ENCODE results near the gene DDX6. TPM values are rescaled to one million over a fixed set of nuclear protein-coding genes. Genes with fewer than 3 reads are reported as not detected.

Gene DDX6
- total RNA-seq, 1 donor from 2014 or later = 110 TPM

DNA sequence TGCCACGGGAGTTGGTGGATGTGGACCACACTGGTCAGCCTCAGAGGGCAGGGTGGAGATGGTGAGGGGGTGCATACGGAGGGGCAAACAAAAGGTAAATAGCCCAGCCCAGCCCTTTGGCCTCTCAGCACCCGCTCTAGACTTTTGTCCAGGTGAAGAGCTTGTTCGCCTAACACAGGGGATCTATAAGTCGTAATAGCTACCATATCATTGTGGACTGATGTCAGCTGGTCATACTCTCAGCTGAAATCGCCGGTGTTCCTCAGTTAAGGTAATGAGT, 84.5 kb downstream of the DDX6 start:
- DNase-seq (ENCODE audit: extremely low read depth, low read depth, low spot score) = no peak

DNA sequence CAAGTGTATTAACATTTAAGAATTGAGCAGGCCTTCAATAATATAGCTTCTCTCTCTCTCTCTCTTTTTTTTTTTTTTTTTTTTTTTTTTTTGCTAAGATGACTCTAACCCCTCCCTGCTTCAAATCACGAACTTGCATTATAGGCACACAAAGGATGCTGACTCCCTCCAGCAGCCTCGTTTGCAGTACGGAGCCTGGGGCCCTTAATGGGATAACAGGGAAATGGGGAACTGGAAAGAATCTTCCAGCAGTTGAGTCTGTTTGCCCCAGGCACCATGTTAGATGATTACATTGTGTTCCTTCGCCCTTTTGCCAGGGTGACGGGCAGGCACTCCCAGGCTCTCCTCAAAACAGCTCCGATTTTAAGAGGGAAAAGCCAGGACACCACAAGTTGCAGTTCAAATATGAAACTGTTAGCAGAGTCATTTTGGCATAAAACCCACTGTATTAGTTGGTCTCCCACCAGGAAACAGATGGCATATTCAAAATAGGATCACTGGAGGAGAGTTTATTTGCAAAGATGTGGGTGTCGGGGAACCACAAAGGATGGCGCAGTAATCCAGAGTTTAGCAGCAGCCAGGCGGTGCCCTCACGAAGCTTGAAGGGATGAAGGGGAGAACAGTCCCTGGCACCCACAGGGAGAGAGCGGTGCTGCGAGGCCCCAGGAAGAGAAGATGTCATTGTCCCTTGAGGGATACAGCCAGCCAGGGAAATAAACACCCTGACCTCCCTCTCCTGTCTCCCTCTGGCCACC, 85.0 kb downstream of the DDX6 start:
- DNase-seq (ENCODE audit: extremely low read depth, low read depth, low spot score) = no peak

DNA sequence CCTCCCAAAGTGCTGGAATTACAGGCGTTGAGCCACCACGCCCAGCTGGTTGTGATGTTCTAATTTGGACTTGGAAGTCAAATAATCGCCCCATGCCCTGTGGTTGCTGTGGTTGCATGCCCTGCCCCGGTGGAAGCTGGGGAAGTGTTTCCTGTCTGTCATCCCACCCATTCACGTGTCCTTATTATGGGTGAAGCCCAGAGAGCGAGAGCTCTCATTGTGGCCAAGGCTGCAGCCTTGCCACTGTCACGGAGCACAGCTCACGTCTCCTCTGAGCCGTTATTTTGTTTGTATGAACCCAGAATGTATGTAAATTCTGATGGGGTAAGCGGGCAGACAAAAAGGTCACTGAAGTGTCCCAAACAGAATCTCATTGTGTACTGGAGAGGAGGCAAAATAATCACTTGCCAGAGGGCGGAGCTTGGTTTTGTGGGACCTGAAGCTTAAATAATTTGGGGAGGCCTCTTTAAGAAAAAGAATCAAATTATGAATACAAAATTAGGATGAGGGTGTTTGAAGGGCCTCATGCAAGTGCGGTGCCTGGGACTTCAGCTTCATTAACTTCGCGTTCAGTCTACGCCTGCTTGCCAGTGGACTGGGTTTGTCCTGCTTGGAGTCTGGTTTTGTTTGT, 85.7 kb downstream of the DDX6 start:
- no peak for DNase-seq (ENCODE audit: extremely low read depth, low read depth, low spot score)

DNA sequence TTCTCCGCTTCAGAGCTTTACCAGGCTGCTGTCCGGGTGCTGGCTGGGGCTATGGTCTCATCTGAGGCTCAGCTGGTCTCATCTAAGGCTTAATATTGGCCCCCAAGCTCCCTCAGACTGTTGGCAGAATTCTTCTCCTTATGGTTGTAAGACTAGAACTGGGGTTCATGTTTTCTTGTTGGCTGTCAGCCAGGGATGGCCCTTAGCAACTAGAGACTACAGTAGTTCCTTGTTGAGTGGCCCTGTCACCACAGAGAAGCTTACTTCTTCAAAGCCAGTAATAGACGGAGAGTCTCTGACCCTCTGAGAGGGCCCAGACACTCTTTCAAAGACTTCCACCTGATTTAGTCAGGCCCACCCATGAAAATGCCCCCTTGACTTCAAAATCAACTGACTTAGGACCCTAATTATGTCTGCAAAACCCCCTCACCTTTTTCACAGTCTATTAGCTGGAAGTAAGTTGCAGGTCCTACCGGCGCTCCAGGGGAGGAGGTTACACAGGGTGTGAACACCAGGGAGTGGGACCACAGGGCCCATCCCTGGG, 87.3 kb downstream of the DDX6 start:
- DNase-seq (ENCODE audit: extremely low read depth, low read depth, low spot score) = no peak

DNA sequence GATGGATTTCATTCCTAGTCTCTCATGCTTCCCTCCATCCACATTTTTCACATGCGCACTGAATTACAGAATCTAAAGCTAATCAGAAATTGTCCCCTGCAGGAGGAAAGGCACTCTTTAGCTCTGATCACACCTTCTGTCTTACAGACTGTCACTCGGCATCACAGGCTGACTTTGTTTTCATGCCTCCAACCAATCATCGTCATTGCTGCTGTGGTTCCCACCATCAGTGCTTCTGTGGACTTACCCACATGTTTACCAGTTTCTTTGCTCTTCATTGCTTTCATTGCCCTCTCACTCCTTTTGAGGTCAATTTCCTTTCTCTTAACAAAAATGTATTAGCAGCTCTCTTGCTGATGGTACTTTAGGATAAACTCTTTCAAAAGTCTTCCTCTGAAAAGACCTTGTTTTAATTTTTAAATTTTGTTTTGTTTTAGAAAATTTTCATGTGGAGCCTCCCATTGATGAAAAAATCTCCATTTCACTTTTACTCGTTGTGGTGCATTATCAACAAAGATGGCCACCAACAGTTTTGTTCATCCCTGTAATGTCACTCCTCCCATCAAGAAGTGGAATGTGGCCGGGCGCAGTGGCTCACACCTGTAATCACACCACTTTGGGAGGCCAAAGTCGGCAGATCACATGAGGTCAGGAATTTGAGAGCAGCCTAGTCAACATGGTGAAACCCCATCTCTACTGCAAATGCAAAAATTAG, 91.3 kb downstream of the DDX6 start:
- DNase-seq (ENCODE audit: extremely low read depth, low read depth, low spot score) = no peak

Other genes starting within 250 kb of the DDX6 start
- 23.0 and 30.6 TPM in 2 replicates for gene IFT46, start 225.2 kb downstream of the DDX6 start, total RNA-seq
- gene ARCN1, start 218.8 kb downstream of the DDX6 start, total RNA-seq = 140 and 158 TPM in 2 replicates
- 111 and 156 TPM in 2 replicates for gene PHLDB1, start 183.5 kb downstream of the DDX6 start, total RNA-seq
- not detected in 2 replicates for gene TREH, start 111.5 kb downstream of the DDX6 start, total RNA-seq
- gene CXCR5, start 92.7 kb upstream of the DDX6 start, total RNA-seq = not detected in 2 replicates
- 30.8 and 39.1 TPM in 2 replicates for gene BCL9L, start 134.8 kb upstream of the DDX6 start, total RNA-seq
- gene UPK2, start 165.1 kb upstream of the DDX6 start, total RNA-seq = not detected in 2 replicates
- not detected in 2 replicates for gene FOXR1, start 180.6 kb upstream of the DDX6 start, total RNA-seq
- gene CENATAC, start 207.0 kb upstream of the DDX6 start, total RNA-seq = 6.4 and 16.6 TPM in 2 replicates
- gene RPS25, start 227.2 kb upstream of the DDX6 start, total RNA-seq = 1,518 and 2,158 TPM in 2 replicates
- 76.3 and 91.1 TPM in 2 replicates for gene TRAPPC4, start 227.6 kb upstream of the DDX6 start, total RNA-seq
- 19.0 and 23.0 TPM in 2 replicates for gene SLC37A4, start 239.7 kb upstream of the DDX6 start, total RNA-seq

Measured in glomerular endothelial cell (primary cell).